GM18907 (cell line): Measurements from ENCODE around the gene STRIP1.
"Not testable (repeated sequence)": the region's sequence is repeated elsewhere in the genome, so short reads cannot be mapped to it uniquely, and the experiment has no call there.

Experiments used
- ATAC-seq: cut with Tn5 transposase; IDR thresholded peaks from one replicate; pipeline ENCODE4 v1.9.1; 2021; ENCODE audit warnings: mild to moderate bottlenecking, moderate library complexity; ENCODE audit not compliant: unreplicated experiment

STRIP1 gene

GRCh38 chr1:110068646-110069403, 34.4 kb downstream of the STRIP1 start:
- ATAC-seq, result no peak

GRCh38 chr1:110069404-110070281, 35.2 kb downstream of the STRIP1 start:
- no peak for ATAC-seq

GRCh38 chr1:110070282-110070669, 35.9 kb downstream of the STRIP1 start:
- ATAC-seq, result no peak

GRCh38 chr1:110070671-110071242, 36.3 kb downstream of the STRIP1 start, which contains the start of gene ALX3:
Gene ALX3 (minus strand): TSS chr1:110070672. CDS start chr1:110070612, 60 bp downstream.
- ATAC-seq, result no peak

GRCh38 chr1:110074166-110074565, 39.7 kb downstream of the STRIP1 start:
- no peak for ATAC-seq

- ATAC-seq, result no peak
These were observed 42.5 kb downstream of the STRIP1 start for GRCh38 chr1:110076789-110077500.

GRCh38 chr1:110079995-110080394, 45.6 kb downstream of the STRIP1 start:
- not testable (repeated sequence) for ATAC-seq

- ATAC-seq, result no peak
These were observed 46.6 kb downstream of the STRIP1 start for GRCh38 chr1:110081061-110081460.

GRCh38 chr1:110082477-110082876, 48.1 kb downstream of the STRIP1 start:
- ATAC-seq, result no peak

- no peak for ATAC-seq
These were observed 48.8 kb downstream of the STRIP1 start for GRCh38 chr1:110083061-110083865.

- ATAC-seq, result no peak
These were observed 49.4 kb downstream of the STRIP1 start for GRCh38 chr1:110083866-110084226.

- ATAC-seq, result peak; percentile 45
These were observed 50.0 kb downstream of the STRIP1 start for GRCh38 chr1:110084227-110085078.

- ATAC-seq, result no peak
These were observed 51.2 kb downstream of the STRIP1 start for GRCh38 chr1:110085671-110086070.

- no peak for ATAC-seq
These were observed 52.5 kb downstream of the STRIP1 start for GRCh38 chr1:110086961-110087360.

- ATAC-seq, result peak; percentile 53
These were observed 53.7 kb downstream of the STRIP1 start for GRCh38 chr1:110087812-110088738.

- no peak for ATAC-seq
These were observed 54.4 kb downstream of the STRIP1 start for GRCh38 chr1:110088739-110089316.

GRCh38 chr1:110089561-110090275, 55.3 kb downstream of the STRIP1 start:
- ATAC-seq, result no peak
